ENCODE data around the gene SOX4. TPM values are rescaled to one million over a fixed set of nuclear protein-coding genes. Genes with fewer than 3 reads are reported as not detected.
A peak's percentile ranks its signal among the peaks of the same experiment; 100 is the strongest.

Gene SOX4
- total and polyA plus RNA-seq, 2 donors (not counting 3 experiments of a cell fraction or from before 2014, with no cell fraction given): 20.4 to 121 TPM

DNA sequence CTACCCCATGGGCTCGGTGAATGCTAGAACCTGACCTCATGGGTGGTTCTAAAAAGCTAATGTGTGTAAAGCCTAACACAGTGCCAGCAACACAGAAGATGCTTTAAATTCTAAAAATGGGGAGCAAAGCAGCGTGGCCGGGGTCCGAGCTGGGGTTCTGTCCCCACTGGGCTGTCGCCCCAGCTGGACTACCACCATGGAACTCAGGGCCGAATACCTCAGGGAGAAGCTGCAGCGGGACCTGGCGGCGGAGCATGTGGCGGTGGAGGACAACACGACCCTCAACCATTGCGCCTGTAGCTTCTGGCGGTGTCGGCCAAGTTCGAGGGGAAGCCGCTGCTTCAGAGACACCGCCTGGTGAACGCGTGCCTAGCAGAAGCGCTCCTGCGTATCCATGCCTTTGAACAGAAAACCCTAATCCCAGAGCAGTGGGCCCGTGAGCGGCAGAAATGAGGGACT lies 8.4 kb downstream of the SOX4 start:
- intact Hi-C loops (cut with micrococcal nuclease) (loop anchor here (5.0 kb wide), 1 partner anchor 1305 kb away; no protein-coding TSS in a partner anchor), dilution Hi-C loops (cut with MboI; ENCODE audit: extremely low pct_ligation_motif_present, low sequenced_read_pairs) (no loop called here)
- DNase-seq (ENCODE audit: low read depth, low spot score) (peak; percentile 34), FAIRE-seq (no peak)
- H3K27me3 ChIP-seq (ENCODE audit: control insufficient read depth in 2 of 2, insufficient read depth in 2 of 2, low read length in 2 of 2): no peaks in the 10 kb centered on the region
- peaks cover 0 to 17% of the 10 kb centered on the region in 2 experiments for H3K36me3 ChIP-seq (ENCODE audit: control insufficient read depth in 2 of 2, extremely low read depth in 1 of 2, insufficient read depth in 2 of 2, low read length in 2 of 2)
- peaks cover 24% of the 10 kb centered on the region for H3K79me2 ChIP-seq (ENCODE audit: control insufficient read depth, insufficient read depth, low read length)
- ChIA-PET CTCF (interaction anchor here (1.2 kb wide), 1 partner anchor 9 kb away, joined by 3 read pairs; the partner anchor contains the start of gene SOX4), POLR2A (interaction anchor here (1.1 to 1.5 kb wide), 3 partner anchors 9 to 385 kb away, joined by 3 to 5 read pairs (median 4); partner anchors contain the start of gene SOX4)
- no peaks in the 10 kb centered on the region for H3K9me3 ChIP-seq (replicated peaks; ENCODE audit: control insufficient read depth, insufficient read depth, low read length)
- H4K20me1 ChIP-seq (replicated peaks; ENCODE audit: control insufficient read depth, extremely low read depth, insufficient read depth, low read length): peaks cover 11% of the 10 kb centered on the region
- no peak overlapping the region for H2AFZ ChIP-seq (ENCODE audit: low read depth, low read length)
- H3K4me1 ChIP-seq (ENCODE audit: control insufficient read depth, extremely low read depth, insufficient read depth, low read length): peaks cover 17% of the 10 kb centered on the region
- H3K9me1 ChIP-seq (replicated peaks; ENCODE audit: control insufficient read depth, extremely low read depth, insufficient read depth, low read length): no peaks in the 10 kb centered on the region
- TF ChIP-seq MYC (IDR thresholded peaks at IDR 0.05; ENCODE audit: low read depth, low read length) (no peak), GATA2 (IDR thresholded peaks at IDR 0.05; ENCODE audit: insufficient read depth, insufficient read length, low read depth, low read length) (no peak), POLR2AphosphoS5 (IDR thresholded peaks at IDR 0.05; ENCODE audit: insufficient read depth, low read depth, low read length) (no peak), POLR2A (IDR thresholded peaks at IDR 0.05; ENCODE audit: low read depth, low read length) (no peak), JUN (IDR thresholded peaks at IDR 0.05; ENCODE audit: borderline replicate concordance, insufficient read depth, insufficient read length, low read depth) (no peak), EZH2 (IDR thresholded peaks at IDR 0.05; ENCODE audit: borderline replicate concordance, low read depth, low read length, severe bottlenecking) (no peak), FOS (IDR thresholded peaks at IDR 0.05; ENCODE audit: borderline replicate concordance, insufficient read depth, low read length) (no peak)
- TF ChIP-seq, protein P1, sequence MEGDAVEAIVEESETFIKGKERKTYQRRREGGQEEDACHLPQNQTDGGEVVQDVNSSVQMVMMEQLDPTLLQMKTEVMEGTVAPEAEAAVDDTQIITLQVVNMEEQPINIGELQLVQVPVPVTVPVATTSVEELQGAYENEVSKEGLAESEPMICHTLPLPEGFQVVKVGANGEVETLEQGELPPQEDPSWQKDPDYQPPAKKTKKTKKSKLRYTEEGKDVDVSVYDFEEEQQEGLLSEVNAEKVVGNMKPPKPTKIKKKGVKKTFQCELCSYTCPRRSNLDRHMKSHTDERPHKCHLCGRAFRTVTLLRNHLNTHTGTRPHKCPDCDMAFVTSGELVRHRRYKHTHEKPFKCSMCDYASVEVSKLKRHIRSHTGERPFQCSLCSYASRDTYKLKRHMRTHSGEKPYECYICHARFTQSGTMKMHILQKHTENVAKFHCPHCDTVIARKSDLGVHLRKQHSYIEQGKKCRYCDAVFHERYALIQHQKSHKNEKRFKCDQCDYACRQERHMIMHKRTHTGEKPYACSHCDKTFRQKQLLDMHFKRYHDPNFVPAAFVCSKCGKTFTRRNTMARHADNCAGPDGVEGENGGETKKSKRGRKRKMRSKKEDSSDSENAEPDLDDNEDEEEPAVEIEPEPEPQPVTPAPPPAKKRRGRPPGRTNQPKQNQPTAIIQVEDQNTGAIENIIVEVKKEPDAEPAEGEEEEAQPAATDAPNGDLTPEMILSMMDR (IDR thresholded peaks at IDR 0.05; ENCODE audit: extremely low read depth in 1 of 2, insufficient read depth in 1 of 2, low read depth in 1 of 2, low read length in 2 of 2): no peak
- TF ChIP-seq, protein P2, sequence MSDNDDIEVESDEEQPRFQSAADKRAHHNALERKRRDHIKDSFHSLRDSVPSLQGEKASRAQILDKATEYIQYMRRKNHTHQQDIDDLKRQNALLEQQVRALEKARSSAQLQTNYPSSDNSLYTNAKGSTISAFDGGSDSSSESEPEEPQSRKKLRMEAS (IDR thresholded peaks at IDR 0.05; ENCODE audit: insufficient read depth, insufficient read length): no peak
- no peak overlapping the region for H3K4me3 ChIP-seq (replicated peaks in 1 of 3; ENCODE audit: insufficient read depth in 1 of 3, low read depth in 1 of 3, low read length in 3 of 3)
- H3K27ac ChIP-seq (ENCODE audit: insufficient read depth, low read depth, low read length): no peak overlapping the region
- BruUV-seq (replicated peaks): no TSS peak
- no peak overlapping the region for H3K9ac ChIP-seq (replicated peaks; ENCODE audit: extremely low read depth, insufficient read depth, low read length)
- H3K4me2 ChIP-seq (ENCODE audit: insufficient read depth, low read length): no peak overlapping the region

Data from endothelial cell of umbilical vein (primary cell).